Measurements from ENCODE around the gene AP3D1.

AP3D1 gene

DNA sequence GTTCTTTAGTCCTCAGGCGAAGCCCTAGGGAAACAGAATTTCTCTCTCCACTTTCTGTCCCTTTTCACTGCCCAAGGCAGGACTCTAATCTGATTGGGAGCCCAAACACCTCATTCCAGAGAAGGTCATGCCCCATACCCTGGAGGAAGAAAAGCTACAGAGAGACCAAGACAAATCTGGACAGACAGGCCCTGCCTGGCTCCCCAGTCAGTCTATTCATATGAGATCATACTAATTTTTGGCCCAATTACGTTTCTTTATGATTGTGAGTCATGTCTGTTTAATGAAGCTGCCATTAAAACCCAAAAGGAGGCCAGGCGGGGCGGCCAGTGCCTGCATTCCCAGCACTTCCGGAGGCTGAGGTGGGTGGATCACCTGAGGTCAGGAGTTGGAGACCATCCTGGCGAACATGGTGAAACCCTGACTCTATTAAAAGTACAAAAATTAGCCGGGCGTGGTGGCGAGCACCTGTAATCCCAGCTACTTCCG is 3.3 kb upstream of the AP3D1 start:
- H3K9ac ChIP-seq: no peak overlapping the region
- H3K27ac ChIP-seq: no peak overlapping the region
- H3K36me3 ChIP-seq (ENCODE audit: insufficient read depth): no peaks in the 10 kb centered on the region
- H3K4me3 ChIP-seq (IDR thresholded peaks at IDR 0.05; ENCODE audit: insufficient read depth, low read depth, low read length): no peak overlapping the region
- H3K79me2 ChIP-seq (ENCODE audit: insufficient read depth, low read depth): peaks cover 15% of the 10 kb centered on the region
- peaks cover 14% of the 10 kb centered on the region for H3K4me1 ChIP-seq (ENCODE audit: low read depth, poor library complexity, severe bottlenecking)
- H2AFZ ChIP-seq (ENCODE audit: low read depth): no peak overlapping the region
- no peak overlapping the region for H3K4me2 ChIP-seq
- H3K27me3 ChIP-seq (ENCODE audit: insufficient read depth, low read depth): no peaks in the 10 kb centered on the region
- TF ChIP-seq, protein P1, sequence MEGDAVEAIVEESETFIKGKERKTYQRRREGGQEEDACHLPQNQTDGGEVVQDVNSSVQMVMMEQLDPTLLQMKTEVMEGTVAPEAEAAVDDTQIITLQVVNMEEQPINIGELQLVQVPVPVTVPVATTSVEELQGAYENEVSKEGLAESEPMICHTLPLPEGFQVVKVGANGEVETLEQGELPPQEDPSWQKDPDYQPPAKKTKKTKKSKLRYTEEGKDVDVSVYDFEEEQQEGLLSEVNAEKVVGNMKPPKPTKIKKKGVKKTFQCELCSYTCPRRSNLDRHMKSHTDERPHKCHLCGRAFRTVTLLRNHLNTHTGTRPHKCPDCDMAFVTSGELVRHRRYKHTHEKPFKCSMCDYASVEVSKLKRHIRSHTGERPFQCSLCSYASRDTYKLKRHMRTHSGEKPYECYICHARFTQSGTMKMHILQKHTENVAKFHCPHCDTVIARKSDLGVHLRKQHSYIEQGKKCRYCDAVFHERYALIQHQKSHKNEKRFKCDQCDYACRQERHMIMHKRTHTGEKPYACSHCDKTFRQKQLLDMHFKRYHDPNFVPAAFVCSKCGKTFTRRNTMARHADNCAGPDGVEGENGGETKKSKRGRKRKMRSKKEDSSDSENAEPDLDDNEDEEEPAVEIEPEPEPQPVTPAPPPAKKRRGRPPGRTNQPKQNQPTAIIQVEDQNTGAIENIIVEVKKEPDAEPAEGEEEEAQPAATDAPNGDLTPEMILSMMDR (conservative IDR thresholded peaks at IDR 0.05; ENCODE audit: low read depth, low read length): no peak
- no peaks in the 10 kb centered on the region for H4K20me1 ChIP-seq (ENCODE audit: insufficient read depth)

DNA sequence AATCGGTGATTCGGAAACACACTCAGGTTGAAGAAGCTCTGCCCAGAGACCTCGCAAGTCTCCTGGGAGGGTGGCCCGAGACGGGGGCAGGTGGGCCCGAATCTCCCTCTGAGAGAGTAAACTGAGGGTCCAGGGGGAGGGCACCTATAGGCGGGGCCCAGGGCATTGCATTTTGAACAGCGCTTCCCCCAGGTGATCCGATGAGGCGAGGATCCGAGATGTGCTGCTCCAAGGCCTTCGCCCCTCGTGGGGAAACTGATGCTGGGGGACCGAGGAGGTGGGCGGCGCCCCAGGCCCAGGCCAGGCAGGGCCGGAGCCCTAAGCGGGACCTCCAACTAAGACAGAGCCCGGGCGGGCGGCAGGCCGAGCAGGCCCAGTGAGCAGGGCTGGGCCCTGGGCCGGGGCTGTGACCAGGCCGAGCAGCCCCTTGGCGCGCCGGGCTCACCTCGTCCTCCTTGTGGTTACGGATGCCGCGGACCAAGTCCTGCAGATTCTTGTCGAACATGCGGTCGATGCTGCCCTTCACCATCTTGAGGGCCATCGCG is 500 bp downstream of the AP3D1 start:
- no peaks in the 10 kb centered on the region for H4K20me1 ChIP-seq (ENCODE audit: insufficient read depth)
- peak overlapping the region; percentile 40; the same call in 1 of the 2 replicates for H3K27ac ChIP-seq
- H3K4me2 ChIP-seq: peak overlapping the region; percentile 87
- no peak overlapping the region for H3K4me3 ChIP-seq (IDR thresholded peaks at IDR 0.05; ENCODE audit: insufficient read depth, low read depth, low read length)
- TF ChIP-seq, protein P1 (conservative IDR thresholded peaks at IDR 0.05; ENCODE audit: low read depth, low read length): no peak
- peaks cover 17% of the 10 kb centered on the region for H3K4me1 ChIP-seq (ENCODE audit: low read depth, poor library complexity, severe bottlenecking)
- H3K27me3 ChIP-seq (ENCODE audit: insufficient read depth, low read depth): no peaks in the 10 kb centered on the region
- peaks cover 53% of the 10 kb centered on the region for H3K79me2 ChIP-seq (ENCODE audit: insufficient read depth, low read depth)
- H2AFZ ChIP-seq (ENCODE audit: low read depth): peak overlapping the region; percentile 10; the same call in 1 of the 2 replicates
- H3K9ac ChIP-seq: peak overlapping the region; percentile 82
- H3K36me3 ChIP-seq (ENCODE audit: insufficient read depth): no peaks in the 10 kb centered on the region

DNA sequence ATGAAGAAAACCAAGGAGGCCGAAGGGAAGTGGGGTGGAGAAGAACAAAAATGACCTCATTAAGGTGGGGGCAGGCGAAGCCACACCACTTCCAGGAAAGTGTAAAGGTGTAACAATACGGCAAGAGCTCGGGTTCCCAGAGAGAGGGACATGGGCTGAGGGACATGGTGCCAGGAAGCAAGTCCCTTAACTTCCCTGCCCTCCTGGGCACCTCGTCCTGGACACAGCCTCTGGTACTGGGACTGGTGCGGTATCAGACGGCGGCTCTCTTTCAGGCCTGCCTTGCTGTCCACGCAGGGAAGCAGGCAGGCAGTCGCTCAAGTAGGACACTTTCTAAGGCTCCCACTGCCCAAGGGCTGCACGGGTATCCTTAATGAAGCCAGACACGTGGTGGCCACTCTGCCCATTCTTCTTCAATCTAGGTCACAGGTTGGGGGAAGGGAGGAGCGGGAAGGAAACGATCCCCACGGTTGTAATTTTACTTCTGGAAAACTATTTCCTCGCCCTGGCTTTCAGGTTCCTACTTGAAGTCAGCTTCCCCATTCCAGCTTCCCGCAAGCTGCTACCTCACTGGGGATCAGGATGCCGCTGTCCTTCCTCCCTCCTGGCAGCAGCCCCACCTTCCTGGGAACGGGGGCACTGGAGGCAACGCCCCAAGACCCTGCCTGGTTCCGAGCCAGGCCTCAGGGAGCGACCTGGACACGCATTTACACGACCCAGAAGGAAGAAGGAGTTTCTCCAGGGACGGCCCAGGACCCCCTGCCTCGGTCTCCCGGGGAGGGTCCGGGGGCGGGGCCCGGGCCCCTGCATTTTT is 1.2 kb downstream of the AP3D1 start:
- peak overlapping the region; percentile 82 for H3K9ac ChIP-seq
- no peak overlapping the region for H2AFZ ChIP-seq (ENCODE audit: low read depth)
- peaks cover 17% of the 10 kb centered on the region for H3K4me1 ChIP-seq (ENCODE audit: low read depth, poor library complexity, severe bottlenecking)
- H3K79me2 ChIP-seq (ENCODE audit: insufficient read depth, low read depth): peaks cover 59% of the 10 kb centered on the region
- no peaks in the 10 kb centered on the region for H3K36me3 ChIP-seq (ENCODE audit: insufficient read depth)
- peak overlapping the region; percentile 40; the same call in 1 of the 2 replicates for H3K27ac ChIP-seq
- H3K4me2 ChIP-seq: peak overlapping the region; percentile 87
- H3K27me3 ChIP-seq (ENCODE audit: insufficient read depth, low read depth): no peaks in the 10 kb centered on the region
- TF ChIP-seq, protein P1 (conservative IDR thresholded peaks at IDR 0.05; ENCODE audit: low read depth, low read length): no peak
- no peaks in the 10 kb centered on the region for H4K20me1 ChIP-seq (ENCODE audit: insufficient read depth)
- no peak overlapping the region for H3K4me3 ChIP-seq (IDR thresholded peaks at IDR 0.05; ENCODE audit: insufficient read depth, low read depth, low read length)

DNA sequence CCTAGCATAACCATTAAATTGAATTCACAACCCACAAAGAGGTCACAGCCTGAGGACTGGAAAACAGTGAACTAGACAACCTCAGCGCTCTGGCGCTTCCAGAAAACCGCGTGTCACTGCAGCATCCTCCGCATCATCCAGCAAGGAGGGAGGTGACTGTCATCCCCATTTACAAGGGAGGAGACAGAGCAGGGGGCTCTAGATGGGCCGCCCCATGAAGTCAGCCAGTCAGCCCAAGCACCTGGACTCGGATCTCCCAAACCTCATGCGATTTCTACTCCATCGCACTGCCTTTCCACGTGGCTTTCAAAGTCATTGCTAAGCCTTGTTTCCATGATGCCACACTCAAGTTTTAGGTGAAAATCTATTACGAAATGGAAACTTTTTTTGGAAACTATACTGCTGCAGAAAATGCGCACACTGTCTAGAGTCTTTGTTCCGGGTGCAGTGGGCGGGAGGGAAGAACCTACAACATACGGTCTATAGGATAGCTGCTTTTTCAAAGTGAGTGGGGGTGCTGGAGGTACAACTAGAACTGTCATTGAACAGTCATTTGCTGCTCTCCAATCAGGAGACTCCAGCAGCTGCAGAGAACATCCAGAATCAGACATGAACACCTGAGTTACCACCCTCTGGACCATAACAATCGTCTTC is 2.8 kb downstream of the AP3D1 start:
- H3K9ac ChIP-seq: no peak overlapping the region
- H4K20me1 ChIP-seq (ENCODE audit: insufficient read depth): no peaks in the 10 kb centered on the region
- TF ChIP-seq, protein P1 (conservative IDR thresholded peaks at IDR 0.05; ENCODE audit: low read depth, low read length): no peak
- H3K4me1 ChIP-seq (ENCODE audit: low read depth, poor library complexity, severe bottlenecking): peaks cover 17% of the 10 kb centered on the region
- H2AFZ ChIP-seq (ENCODE audit: low read depth): no peak overlapping the region
- H3K27ac ChIP-seq: no peak overlapping the region
- no peak overlapping the region for H3K4me2 ChIP-seq
- H3K4me3 ChIP-seq (IDR thresholded peaks at IDR 0.05; ENCODE audit: insufficient read depth, low read depth, low read length): no peak overlapping the region
- no peaks in the 10 kb centered on the region for H3K36me3 ChIP-seq (ENCODE audit: insufficient read depth)
- H3K27me3 ChIP-seq (ENCODE audit: insufficient read depth, low read depth): no peaks in the 10 kb centered on the region
- peaks cover 75% of the 10 kb centered on the region for H3K79me2 ChIP-seq (ENCODE audit: insufficient read depth, low read depth)
